ENCODE measurements around the gene PTX3. TPM values are rescaled to one million over a fixed set of nuclear protein-coding genes. Genes with fewer than 3 reads are reported as not detected.

PTX3 gene
- total RNA-seq, 1 experiment from 2014 or later: 27.3 TPM

GRCh38 chr3:157388976-157389375, 47.7 kb upstream of the PTX3 start:
- CTCF ChIA-PET: no interaction called here
- no TSS peak for BruUV-seq (replicated peaks)
- no peaks in the 10 kb centered on the region for H3K79me2 ChIP-seq (ENCODE audit: low read length)
- H3K4me3 ChIP-seq (ENCODE audit: low read length): no peak overlapping the region
- peak overlapping the region; percentile 8; the same call in 1 of the 2 replicates for H3K4me2 ChIP-seq (ENCODE audit: low read length)
- H3K27ac ChIP-seq (ENCODE audit: low read length): no peak overlapping the region
- H3K9me2 ChIP-seq (replicated peaks; ENCODE audit: low read length): no peaks in the 10 kb centered on the region
- ATAC-seq: peak; percentile 65
- intact Hi-C loops (cut with micrococcal nuclease): loop anchor here (5.0 kb wide), 1 partner anchor 43 kb away; no protein-coding TSS in a partner anchor
- H4K20me1 ChIP-seq (ENCODE audit: low read length): no peaks in the 10 kb centered on the region
- peak; percentile 39 for DNase-seq
- no peaks in the 10 kb centered on the region for H3K9me3 ChIP-seq (ENCODE audit: low read length)
- H2AFZ ChIP-seq (ENCODE audit: low read length): no peak overlapping the region
- no peaks in the 10 kb centered on the region for H3F3A ChIP-seq (ENCODE audit: low read length, unreplicated experiment)
- no peak overlapping the region for H3K9ac ChIP-seq (ENCODE audit: low read length)
- H3K36me3 ChIP-seq (ENCODE audit: low read depth, low read length): no peaks in the 10 kb centered on the region
- POLR2A ChIA-PET (ENCODE audit: unreplicated experiment): no interaction called here
- TF ChIP-seq EZH2phosphoT487 (IDR thresholded peaks at IDR 0.05; ENCODE audit: borderline replicate concordance, low read length) (no peak), EZH2 (IDR thresholded peaks at IDR 0.05; ENCODE audit: low read length, unreplicated experiment) (no peak), CTCF (conservative IDR thresholded peaks at IDR 0.05; ENCODE audit: low read depth, low read length) (no peak)
- peaks cover 22% of the 10 kb centered on the region for H3K4me1 ChIP-seq (ENCODE audit: insufficient read depth, low read length)
- H3K27me3 ChIP-seq (ENCODE audit: low read length): no peaks in the 10 kb centered on the region

- Histone ChIP-seq H3F3A (ENCODE audit: low read length, unreplicated experiment) (no peaks in the 10 kb centered on the region), H3K36me3 (ENCODE audit: low read depth, low read length) (no peaks in the 10 kb centered on the region), H3K9ac (ENCODE audit: low read length) (no peak overlapping the region), H3K4me1 (ENCODE audit: insufficient read depth, low read length) (peaks cover 22% of the 10 kb centered on the region), H2AFZ (ENCODE audit: low read length) (no peak overlapping the region), H3K4me2 (ENCODE audit: low read length) (no peak overlapping the region), H3K9me3 (ENCODE audit: low read length) (no peaks in the 10 kb centered on the region), H3K79me2 (ENCODE audit: low read length) (no peaks in the 10 kb centered on the region), H3K9me2 (replicated peaks; ENCODE audit: low read length) (no peaks in the 10 kb centered on the region), H3K27me3 (ENCODE audit: low read length) (no peaks in the 10 kb centered on the region), H3K27ac (ENCODE audit: low read length) (no peak overlapping the region), H3K4me3 (ENCODE audit: low read length) (no peak overlapping the region), H4K20me1 (ENCODE audit: low read length) (no peaks in the 10 kb centered on the region)
- BruUV-seq (replicated peaks): no TSS peak
- ATAC-seq (no peak), DNase-seq (no peak)
- ChIA-PET POLR2A (ENCODE audit: unreplicated experiment) (no interaction called here), CTCF (no interaction called here)
- intact Hi-C loops (cut with micrococcal nuclease): no loop called here
- TF ChIP-seq EZH2phosphoT487 (IDR thresholded peaks at IDR 0.05; ENCODE audit: borderline replicate concordance, low read length): no peak
- TF ChIP-seq CTCF (conservative IDR thresholded peaks at IDR 0.05; ENCODE audit: low read depth, low read length): no peak
- no peak for TF ChIP-seq EZH2 (IDR thresholded peaks at IDR 0.05; ENCODE audit: low read length, unreplicated experiment)
Observed at GRCh38 chr3:157390713-157391515, 45.7 kb upstream of the PTX3 start.

GRCh38 chr3:157392104-157392503, 44.5 kb upstream of the PTX3 start:
- no TSS peak for BruUV-seq (replicated peaks)
- H3K9me2 ChIP-seq (replicated peaks; ENCODE audit: low read length): no peaks in the 10 kb centered on the region
- H3K9ac ChIP-seq (ENCODE audit: low read length): no peak overlapping the region
- no peak overlapping the region for H3K4me3 ChIP-seq (ENCODE audit: low read length)
- H2AFZ ChIP-seq (ENCODE audit: low read length): no peak overlapping the region
- no peaks in the 10 kb centered on the region for H3K36me3 ChIP-seq (ENCODE audit: low read depth, low read length)
- ATAC-seq (no peak), DNase-seq (no peak)
- no peak overlapping the region for H3K4me2 ChIP-seq (ENCODE audit: low read length)
- H3K27me3 ChIP-seq (ENCODE audit: low read length): no peaks in the 10 kb centered on the region
- H3F3A ChIP-seq (ENCODE audit: low read length, unreplicated experiment): no peaks in the 10 kb centered on the region
- TF ChIP-seq EZH2 (IDR thresholded peaks at IDR 0.05; ENCODE audit: low read length, unreplicated experiment) (no peak), EZH2phosphoT487 (IDR thresholded peaks at IDR 0.05; ENCODE audit: borderline replicate concordance, low read length) (no peak), CTCF (conservative IDR thresholded peaks at IDR 0.05; ENCODE audit: low read depth, low read length) (no peak)
- H3K27ac ChIP-seq (ENCODE audit: low read length): no peak overlapping the region
- intact Hi-C loops (cut with micrococcal nuclease): no loop called here
- POLR2A ChIA-PET (ENCODE audit: unreplicated experiment): no interaction called here
- H4K20me1 ChIP-seq (ENCODE audit: low read length): no peaks in the 10 kb centered on the region
- H3K4me1 ChIP-seq (ENCODE audit: insufficient read depth, low read length): peaks cover 22% of the 10 kb centered on the region
- CTCF ChIA-PET: no interaction called here
- H3K9me3 ChIP-seq (ENCODE audit: low read length): no peaks in the 10 kb centered on the region
- H3K79me2 ChIP-seq (ENCODE audit: low read length): no peaks in the 10 kb centered on the region
